D721Med (cell line): ENCODE results near the gene DNAH12.
"Not testable (repeated sequence)": the region's sequence is repeated elsewhere in the genome, so short reads cannot be mapped to it uniquely, and the experiment has no call there.

Source experiments
- DNase-seq: peaks from one replicate; pipeline ENCODE4 v3.0.0; 2011; ENCODE audit warnings: low spot score; ENCODE audit not compliant: insufficient read length
- FAIRE-seq: peaks from 2 replicates; lab custom pipeline; 2011; peaks lifted over from hg19 to GRCh38; lab: Jason Lieb, UNC
- CTCF ChIP-seq: IDR thresholded peaks from 2 replicates; pipeline ENCODE4 v1.5.1; 2012; ENCODE audit warnings: mild to moderate bottlenecking, control low read depth; ENCODE audit not compliant: insufficient read depth; ENCODE audit errors: missing control alignments

Gene DNAH12

DNA sequence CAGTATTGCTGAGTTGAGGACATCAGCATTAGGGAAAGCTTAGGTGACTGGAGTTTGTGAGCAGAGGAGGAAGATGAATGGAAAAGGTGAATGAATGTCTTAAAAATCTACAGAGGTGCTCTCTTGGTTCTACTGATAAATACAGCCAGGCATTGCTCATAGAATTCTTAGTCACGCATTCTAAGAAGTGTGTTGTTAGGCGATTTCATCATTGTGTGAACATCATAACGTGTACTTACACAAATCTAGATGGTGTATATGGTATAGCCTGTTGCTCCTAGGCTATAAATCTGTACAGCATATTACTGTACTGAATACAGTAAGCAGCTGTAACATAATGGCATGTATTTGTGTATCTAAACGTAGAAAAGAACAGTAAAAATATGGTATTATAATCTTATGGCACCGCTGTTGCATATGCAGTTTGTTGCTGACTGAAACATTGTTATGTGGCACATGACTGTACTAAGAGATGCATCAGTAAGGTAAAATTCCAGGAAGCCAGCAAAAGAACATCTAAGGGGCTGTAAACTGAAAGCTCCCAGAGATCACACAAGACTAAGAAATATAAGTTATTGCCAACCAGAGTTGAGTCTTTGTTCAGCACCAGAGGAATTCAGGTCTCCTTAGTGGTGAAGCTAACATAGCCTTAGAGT lies 208.7 kb downstream of the DNAH12 start:
- FAIRE-seq (no peak), DNase-seq (no peak)
- no peak for TF ChIP-seq CTCF

DNA sequence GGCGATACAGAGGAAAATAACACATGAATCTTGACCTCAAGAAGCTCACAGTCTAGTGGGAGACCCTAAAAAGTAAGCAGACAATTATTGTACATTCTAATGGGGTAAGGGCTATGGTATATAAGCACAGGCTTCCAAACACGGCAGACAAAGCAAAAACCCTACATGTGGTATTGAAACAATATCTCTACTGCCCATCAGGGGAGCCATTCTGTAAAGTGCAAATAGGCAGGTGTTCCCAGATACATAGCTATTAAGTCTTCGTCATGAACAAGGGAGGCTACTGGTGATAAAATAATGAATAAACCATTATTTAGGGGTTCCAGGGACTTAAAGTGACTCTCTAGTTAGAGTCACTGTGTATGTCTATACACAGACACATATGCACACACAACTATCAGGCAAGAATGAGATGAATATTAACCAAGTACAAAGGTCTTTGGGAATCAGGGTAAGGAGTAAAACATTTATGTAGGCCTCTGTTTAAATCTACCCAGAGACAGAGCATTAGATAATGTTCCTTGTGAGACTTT lies 213.0 kb downstream of the DNAH12 start:
- DNase-seq: no peak
- FAIRE-seq: no peak

GRCh38 chr3:57326498-57326897 lies 217.6 kb downstream of the DNAH12 start:
- FAIRE-seq, DNase-seq: not testable (repeated sequence)

More for the DNA sequence above, 213.0 kb downstream of the DNAH12 start:
- no peak for TF ChIP-seq CTCF

- DNase-seq (no peak), FAIRE-seq (no peak)
- no peak for TF ChIP-seq CTCF
These were observed 229.9 kb downstream of the DNAH12 start for GRCh38 chr3:57314204-57314603.

DNA sequence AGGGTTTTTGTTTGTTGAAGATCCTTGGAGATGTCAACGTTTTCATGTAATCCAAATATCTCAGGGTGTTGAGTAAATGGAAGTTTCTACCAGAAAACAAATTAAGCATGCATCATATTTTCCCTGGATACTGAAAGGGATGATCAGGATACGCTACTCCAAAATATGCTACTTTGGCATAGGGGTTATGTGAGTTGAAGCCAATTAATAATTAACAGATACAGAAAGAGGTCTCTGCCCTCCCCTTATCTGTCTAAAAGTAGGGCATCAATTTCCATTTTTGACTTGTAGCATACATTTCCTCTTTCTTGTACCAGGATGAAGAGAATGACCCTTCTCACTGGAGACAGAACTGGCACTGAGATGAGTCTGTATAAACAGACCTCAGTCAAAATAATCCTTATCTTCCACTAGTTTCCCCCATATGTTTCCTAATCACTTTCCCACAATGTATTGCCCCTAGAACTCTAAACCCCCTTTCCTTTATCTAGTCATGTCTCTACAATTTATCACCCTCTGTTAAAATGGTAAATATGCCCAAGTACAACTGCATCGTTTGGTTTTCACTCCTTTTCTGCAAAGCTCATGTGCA lies 234.3 kb downstream of the DNAH12 start:
- DNase-seq (no peak), FAIRE-seq (no peak)
- no peak for TF ChIP-seq CTCF

- FAIRE-seq, DNase-seq: not testable (repeated sequence)
These were observed 240.6 kb downstream of the DNAH12 start for GRCh38 chr3:57303520-57303919.

- FAIRE-seq (no peak), DNase-seq (no peak)
- no peak for TF ChIP-seq CTCF
These were observed 246.1 kb downstream of the DNAH12 start for GRCh38 chr3:57298041-57298440.

DNA sequence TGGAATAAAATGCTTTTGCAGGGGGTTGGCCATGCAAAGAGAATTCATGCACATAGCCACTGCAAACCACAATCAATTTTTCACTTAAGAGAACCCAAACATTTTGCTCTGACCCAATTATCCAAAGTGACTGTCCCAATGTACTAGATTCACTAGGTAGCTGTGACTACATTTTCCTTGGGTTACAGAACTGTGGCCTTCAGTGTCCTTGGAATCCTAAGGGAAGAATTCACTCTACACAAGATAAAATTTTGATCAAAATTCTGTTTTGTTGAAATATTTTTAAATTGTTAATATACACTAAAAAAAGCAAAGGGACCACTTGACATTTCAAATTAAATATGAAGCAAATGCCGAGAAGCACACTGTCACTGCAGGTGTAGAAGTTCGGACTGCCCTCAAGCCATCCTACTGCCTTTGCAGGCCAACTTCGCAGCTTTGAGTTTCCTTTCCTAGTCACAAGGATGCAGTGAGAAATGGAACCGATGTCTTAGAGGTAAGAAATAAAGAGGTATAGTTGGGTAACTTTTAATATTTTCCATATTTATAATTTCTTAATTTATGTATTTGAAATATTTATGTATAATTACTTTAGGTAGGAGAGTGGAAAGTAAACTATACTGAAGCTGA lies 251.1 kb downstream of the DNAH12 start:
- DNase-seq (no peak), FAIRE-seq (no peak)
- TF ChIP-seq CTCF: no peak
